GM12892 (cell line): Measurements from ENCODE around the gene SWAP70.

ENCODE experiments used
- POLR2A ChIP-seq: IDR thresholded peaks from 2 replicates; pipeline ENCODE4 v1.6.1; 2011; ENCODE audit warnings: low read depth, low read length, control low read depth
- POLR2AphosphoS5 ChIP-seq: IDR thresholded peaks from 2 replicates; pipeline ENCODE4 v1.6.1; 2011; ENCODE audit warnings: low read depth, low read length, control low read depth

DNA sequence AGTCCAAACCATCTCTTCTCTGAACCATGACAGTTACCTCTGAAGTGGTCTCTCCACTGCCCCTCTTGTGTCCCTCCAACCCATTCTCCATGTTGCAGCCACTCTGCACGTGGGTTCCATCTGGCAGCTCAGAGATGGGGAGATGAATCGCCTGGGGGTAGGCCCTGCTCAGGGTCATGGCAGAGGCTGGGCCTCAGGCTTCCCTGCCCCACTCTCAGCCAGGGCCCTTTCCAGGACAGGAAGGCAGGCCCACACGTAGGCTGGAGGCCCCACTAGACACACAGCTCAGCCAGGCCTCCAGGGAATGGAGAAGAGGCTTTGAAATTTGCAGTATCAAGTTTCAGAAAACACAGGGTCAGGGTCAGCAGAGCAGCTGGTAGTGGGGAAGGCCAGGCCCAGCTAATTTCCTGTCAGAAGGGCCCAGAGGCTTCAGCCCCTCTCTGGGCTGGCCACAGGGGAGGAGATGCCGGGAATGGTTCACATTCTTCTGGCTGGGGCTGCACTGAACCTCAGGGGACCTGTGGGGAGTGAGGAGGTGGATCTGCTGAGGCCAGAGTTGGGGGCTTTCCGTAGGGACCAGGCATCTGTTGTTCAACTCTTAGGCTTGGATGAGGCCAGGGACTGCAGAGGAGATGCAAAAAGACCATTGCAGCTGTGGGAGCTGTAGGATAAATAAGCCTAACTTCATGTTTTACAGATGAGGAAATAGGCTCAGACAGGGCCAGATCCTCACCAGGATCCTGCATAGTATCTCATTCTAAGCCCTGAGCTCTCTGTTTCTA is 101.6 kb downstream of the SWAP70 start:
- TF ChIP-seq POLR2A (no peak), POLR2AphosphoS5 (no peak)
